ENCODE data around the gene RGMB. TPM values are rescaled to one million over a fixed set of nuclear protein-coding genes. Genes with fewer than 3 reads are reported as not detected.
"Not testable (repeated sequence)": the region's sequence is repeated elsewhere in the genome, so short reads cannot be mapped to it uniquely, and the experiment has no call there.

RGMB gene
- total RNA-seq, 4 donors from 2014 or later = 13.0 to 31.7 (median 14.2) TPM

GRCh38 chr5:98749046-98749445, 24.4 kb upstream of the RGMB start:
- TF ChIP-seq POLR2A (IDR thresholded peaks at IDR 0.05) (no peak), CTCF (IDR thresholded peaks at IDR 0.05) (no peak)
- WGBS, 2 donors = 83 to 100% methylated on average over 1 of the region's 1 CpG
- Histone ChIP-seq H3K4me1 (no peaks in the 10 kb centered on the region), H3K36me3 (no peaks in the 10 kb centered on the region), H3K27ac (no peak overlapping the region), H3K27me3 (no peaks in the 10 kb centered on the region), H3K4me3 (no peak overlapping the region), H3K9me3 (peaks cover 0 to 9% (median 3%) of the 10 kb centered on the region in 3 donors)
- intact Hi-C loops (cut with DNase I) = no loop called here
- no peak for DNase-seq

GRCh38 chr5:98750693-98751092, 22.8 kb upstream of the RGMB start:
- H3K36me3 ChIP-seq = no peaks in the 10 kb centered on the region
- DNase-seq = no peak
- TF ChIP-seq POLR2A (IDR thresholded peaks at IDR 0.05) (no peak), CTCF (IDR thresholded peaks at IDR 0.05) (peak in 2 of 6 experiments; percentile 18 to 53)
- intact Hi-C loops (cut with DNase I) = no loop called here
- H3K27me3 ChIP-seq = no peaks in the 10 kb centered on the region
- 80 to 91% methylated on average over 4 of the region's 4 CpGs for WGBS, 2 donors
- H3K9me3 ChIP-seq = peaks cover 0 to 9% (median 3%) of the 10 kb centered on the region in 3 donors
- H3K4me3 ChIP-seq = no peak overlapping the region
- no peaks in the 10 kb centered on the region for H3K4me1 ChIP-seq
- H3K27ac ChIP-seq = no peak overlapping the region

GRCh38 chr5:98752331-98752730, 21.1 kb upstream of the RGMB start:
- H3K36me3 ChIP-seq; DNase-seq; H3K9me3 ChIP-seq; intact Hi-C loops (cut with DNase I); H3K4me3 ChIP-seq; H3K27me3 ChIP-seq; H3K27ac ChIP-seq; H3K4me1 ChIP-seq: not testable (repeated sequence)
- WGBS, 2 donors = 84 to 85% methylated on average over 6 to 7 of the region's 7 CpGs

- DNase-seq; H3K27me3 ChIP-seq; H3K4me1 ChIP-seq; H3K4me3 ChIP-seq; H3K27ac ChIP-seq; H3K36me3 ChIP-seq; intact Hi-C loops (cut with DNase I); H3K9me3 ChIP-seq: not testable (repeated sequence)
- 46 to 50% methylated on average over 1 of the region's 1 CpG for WGBS, 2 donors
These were observed 20.7 kb upstream of the RGMB start for GRCh38 chr5:98752801-98753200.

- Histone ChIP-seq H3K36me3 (no peaks in the 10 kb centered on the region), H3K4me3 (no peak overlapping the region), H3K9me3 (no peaks in the 10 kb centered on the region), H3K27ac (no peak overlapping the region), H3K27me3 (no peaks in the 10 kb centered on the region), H3K4me1 (no peaks in the 10 kb centered on the region)
- no peak for DNase-seq
- 82 to 85% methylated on average over 4 of the region's 4 CpGs for WGBS, 2 donors
- intact Hi-C loops (cut with DNase I) = no loop called here
- TF ChIP-seq POLR2A (IDR thresholded peaks at IDR 0.05) (no peak), CTCF (IDR thresholded peaks at IDR 0.05) (no peak)
These were observed 20.0 kb upstream of the RGMB start for GRCh38 chr5:98753507-98753906.

- intact Hi-C loops (cut with DNase I) = no loop called here
- DNase-seq = no peak
- 27 to 43% methylated on average over 3 of the region's 3 CpGs for WGBS, 2 donors
- no peaks in the 10 kb centered on the region for H3K27me3 ChIP-seq
- TF ChIP-seq POLR2A (IDR thresholded peaks at IDR 0.05) = no peak
- no peak for TF ChIP-seq CTCF (IDR thresholded peaks at IDR 0.05)
- no peaks in the 10 kb centered on the region for H3K4me1 ChIP-seq
- H3K36me3 ChIP-seq = no peaks in the 10 kb centered on the region
- H3K9me3 ChIP-seq = no peaks in the 10 kb centered on the region
- no peak overlapping the region for H3K27ac ChIP-seq
- H3K4me3 ChIP-seq = no peak overlapping the region
These were observed 18.1 kb upstream of the RGMB start for GRCh38 chr5:98755406-98755805.
